Fibroblast of skin of left biceps (primary cell): ENCODE measurements around the gene ADH1A.
A peak's percentile ranks its signal among the peaks of the same experiment; 100 is the strongest.
"Not testable (repeated sequence)": the region's sequence is repeated elsewhere in the genome, so short reads cannot be mapped to it uniquely, and the experiment has no call there.

Source experiments
- DNase-seq, 2 experiments: peaks; one replicate each; pipeline ENCODE4 v3.0.0-alpha.2; 2013; ENCODE audit warnings: low read depth in 2 of 2

ADH1A gene

GRCh38 chr4:99281261-99281660, 9.5 kb downstream of the ADH1A start:
- DNase-seq, result no peak

DNA sequence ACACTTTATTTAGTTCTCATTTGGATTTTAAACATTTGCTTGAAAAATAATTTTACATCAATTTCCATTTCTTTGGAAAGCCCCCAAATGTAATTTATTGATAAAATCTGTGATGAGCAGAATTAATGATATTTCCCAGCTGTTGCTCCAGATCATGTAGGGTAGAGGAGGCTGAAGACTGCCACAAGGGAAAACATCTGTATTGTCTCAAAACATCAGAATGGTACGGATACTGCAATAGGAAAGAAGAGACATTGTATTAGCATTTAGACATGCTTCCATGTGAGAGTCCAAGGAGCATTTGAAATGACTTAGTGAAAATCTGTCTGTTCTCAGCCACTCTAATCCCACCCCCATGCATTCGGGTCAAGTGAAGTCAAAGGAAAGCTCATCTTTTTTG, 14.4 kb downstream of the ADH1A start:
- no peak for DNase-seq

- no peak for DNase-seq
Measured at GRCh38 chr4:99275885-99276284, 14.9 kb downstream of the ADH1A start.

GRCh38 chr4:99275050-99275449, 15.7 kb downstream of the ADH1A start:
- no peak for DNase-seq

DNA sequence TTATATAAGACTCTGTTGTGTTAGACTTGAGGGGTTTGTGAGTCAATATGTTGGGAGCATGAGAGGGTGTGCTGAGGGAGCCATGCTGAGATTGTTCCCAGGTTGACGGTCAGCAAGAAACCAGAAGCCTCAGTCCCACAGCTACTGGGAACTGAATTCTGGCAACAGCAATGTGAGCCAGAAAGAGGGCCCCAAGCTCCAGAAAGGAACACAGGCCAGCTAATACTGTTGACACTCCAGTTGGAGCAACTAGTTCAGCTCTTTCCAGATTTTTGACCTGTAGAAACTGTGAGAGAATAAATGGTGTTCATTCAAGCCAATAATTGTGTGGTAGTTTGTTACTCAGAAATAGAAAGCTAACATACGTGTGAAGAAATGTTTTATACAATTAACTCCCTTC, 17.1 kb downstream of the ADH1A start:
- no peak for DNase-seq

DNA sequence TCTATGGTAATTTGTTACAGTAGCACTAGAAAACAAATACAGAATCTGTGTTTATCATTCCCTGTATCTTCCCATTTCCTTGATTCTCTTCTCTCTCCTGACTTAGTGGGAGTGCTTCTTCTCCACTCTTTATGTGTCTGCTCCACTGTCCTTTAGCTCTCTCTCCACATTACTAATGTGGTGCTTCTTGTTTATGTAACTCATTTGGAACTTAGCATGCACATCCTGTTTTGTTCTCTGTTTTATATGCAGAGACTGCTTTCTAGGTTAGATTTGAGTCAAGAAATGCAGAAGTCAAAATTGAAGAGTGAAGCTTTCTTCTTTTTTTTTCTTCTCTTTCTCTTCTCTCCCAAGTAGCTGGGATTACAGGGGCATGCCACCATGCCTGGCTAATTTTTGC, 25.9 kb downstream of the ADH1A start:
- DNase-seq, result no peak

DNA sequence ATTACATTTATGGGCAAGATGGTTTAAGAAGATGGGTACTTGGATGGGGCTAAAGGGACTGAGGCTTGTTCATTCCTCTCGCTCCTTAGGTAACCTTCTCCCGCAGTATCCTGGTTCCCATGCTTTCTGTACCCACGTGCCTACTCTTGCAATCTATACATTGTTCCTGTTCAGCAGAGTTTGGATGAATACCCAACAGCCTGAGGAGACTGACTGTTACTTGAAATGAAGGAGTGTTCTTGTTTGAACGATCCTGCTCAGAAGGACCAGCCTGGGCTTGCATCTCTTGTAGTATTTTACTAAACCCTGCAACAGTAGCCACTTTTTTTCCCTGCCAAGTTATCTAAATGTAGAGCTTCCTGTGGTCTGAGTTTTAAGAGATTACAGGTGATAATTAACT, 38.0 kb downstream of the ADH1A start:
- DNase-seq, result no peak

GRCh38 chr4:99248714-99249113, 42.1 kb downstream of the ADH1A start:
- DNase-seq, result peak in 1 of 2 experiments; percentile 8

- DNase-seq, result no peak
Measured at GRCh38 chr4:99235955-99236354, 54.8 kb downstream of the ADH1A start.

- peak in 1 of 2 experiments; percentile 13 for DNase-seq
Measured at GRCh38 chr4:99234331-99235010, 56.3 kb downstream of the ADH1A start.

- not testable (repeated sequence) for DNase-seq
Measured at GRCh38 chr4:99233397-99233796, 57.4 kb downstream of the ADH1A start.

DNA sequence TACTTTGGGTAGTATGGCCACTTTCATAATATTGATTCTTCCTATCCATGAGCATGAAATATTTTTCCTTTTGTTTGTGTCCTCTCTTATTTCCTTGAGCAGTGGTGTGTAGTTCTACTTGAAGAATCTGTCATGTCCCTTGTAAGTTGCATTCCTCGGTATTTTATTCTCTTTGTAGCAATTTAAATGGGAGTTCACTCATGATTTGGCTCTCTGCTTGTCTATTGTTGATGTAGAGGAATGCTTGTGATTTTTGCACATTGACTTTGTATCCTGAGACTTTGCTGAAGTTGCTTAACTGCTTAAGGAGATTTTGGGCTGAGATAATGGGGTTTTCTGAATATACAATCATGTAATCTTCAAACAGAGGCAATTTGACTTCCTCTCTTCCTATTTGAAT, 62.1 kb downstream of the ADH1A start:
- not testable (repeated sequence) for DNase-seq

DNA sequence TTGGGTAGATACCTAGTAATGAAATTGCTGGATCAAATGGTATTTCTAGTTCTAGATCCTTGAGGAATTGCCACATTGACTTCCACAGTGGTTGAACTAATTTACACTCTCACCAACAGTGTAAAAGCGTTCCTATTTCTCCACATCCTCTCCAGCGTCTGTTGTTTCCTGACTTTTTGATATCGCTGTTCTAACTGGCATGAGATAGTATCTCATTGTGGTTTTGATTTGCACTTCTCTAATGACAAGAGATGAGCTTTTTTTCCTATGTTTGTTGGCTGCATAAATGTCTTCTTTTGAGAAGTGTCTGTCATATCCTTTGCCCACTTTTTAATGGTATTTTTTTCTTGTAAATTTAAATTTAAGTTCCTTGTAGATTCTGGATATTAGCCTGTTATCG, 63.1 kb downstream of the ADH1A start:
- not testable (repeated sequence) for DNase-seq
